Keratinocyte (primary cell): ENCODE results near the gene FNDC3B. TPM values are rescaled to one million over a fixed set of nuclear protein-coding genes. Genes with fewer than 3 reads are reported as not detected.

Experiments
- DNase-seq: peaks from one replicate; pipeline ENCODE4 v3.0.0-alpha.2; 2011; ENCODE audit warnings: low read depth, missing footprints, low spot score
- FAIRE-seq: peaks from 2 replicates; lab custom pipeline; 2011; peaks lifted over from hg19 to GRCh38; lab: Jason Lieb, UNC
- H2AFZ ChIP-seq: 2 replicates; pipeline ENCODE4 v1.6.0; 2012; ENCODE audit warnings: low read length, control low read depth, inconsistent platforms; ENCODE audit not compliant: control insufficient read depth
- H3K27ac ChIP-seq: 2 replicates; pipeline ENCODE4 v1.5.1; 2011; ENCODE audit warnings: low read length; ENCODE audit not compliant: control insufficient read depth, insufficient read depth
- H3K27me3 ChIP-seq: 3 replicates; pipeline ENCODE4 v1.6.0; 2011; ENCODE audit warnings: low read length; ENCODE audit not compliant: control insufficient read depth, insufficient read depth; ENCODE audit errors: extremely low read depth
- H3K36me3 ChIP-seq, 2 experiments: 2 replicates in 1 of 2; 3 replicates in 1 of 2; pipeline ENCODE4 v1.5.1; 2011; ENCODE audit warnings: low read length in 2 of 2, mild to moderate bottlenecking in 1 of 2; ENCODE audit not compliant: control insufficient read depth in 2 of 2, insufficient read depth in 2 of 2; ENCODE audit errors: extremely low read depth in 1 of 2
- H3K4me1 ChIP-seq: 3 replicates; pipeline ENCODE4 v1.5.1; 2011; ENCODE audit warnings: low read length; ENCODE audit not compliant: control insufficient read depth, insufficient read depth; ENCODE audit errors: extremely low read depth
- H3K4me2 ChIP-seq: 3 replicates; pipeline ENCODE4 v1.6.0; 2011; ENCODE audit warnings: low read depth, low read length; ENCODE audit not compliant: control insufficient read depth, insufficient read depth; ENCODE audit errors: extremely low read depth
- H3K4me3 ChIP-seq, 3 experiments: fragments of 200-600 bp in 1 of 3; sonication (generic) in 1 of 3; 2 replicates in 2 of 3; 3 replicates in 1 of 3; pipeline ENCODE4 v1.5.1; 2011 to 2016; ENCODE audit warnings: low read length in 3 of 3, mild to moderate bottlenecking in 3 of 3, control low read depth in 2 of 3, inconsistent platforms in 1 of 3, low read depth in 1 of 3, mixed read lengths in 1 of 3, mixed run types in 1 of 3, moderate library complexity in 1 of 3; ENCODE audit not compliant: control insufficient read depth in 2 of 3, insufficient read depth in 2 of 3; ENCODE audit errors: extremely low read depth in 1 of 3
- H3K79me2 ChIP-seq: 2 replicates; pipeline ENCODE4 v1.6.0; 2012; ENCODE audit warnings: low read length; ENCODE audit not compliant: control insufficient read depth, insufficient read depth
- H3K9ac ChIP-seq: 3 replicates; pipeline ENCODE4 v1.6.0; 2011; ENCODE audit warnings: low read length; ENCODE audit not compliant: control insufficient read depth, insufficient read depth; ENCODE audit errors: extremely low read depth
- H3K9me1 ChIP-seq: 3 replicates; pipeline ENCODE4 v1.6.0; 2011; ENCODE audit warnings: low read length; ENCODE audit not compliant: control insufficient read depth, insufficient read depth; ENCODE audit errors: extremely low read depth
- H3K9me3 ChIP-seq: 2 replicates; pipeline ENCODE4 v1.5.1; 2012; ENCODE audit warnings: low read depth, low read length; ENCODE audit not compliant: control insufficient read depth
- H4K20me1 ChIP-seq: 3 replicates; pipeline ENCODE4 v1.6.0; 2011; ENCODE audit warnings: low read length; ENCODE audit not compliant: control insufficient read depth, insufficient read depth; ENCODE audit errors: extremely low read depth
- EZH2 ChIP-seq: IDR thresholded peaks from one replicate; pipeline ENCODE4 v1.6.1; 2012; ENCODE audit warnings: inconsistent platforms, mild to moderate bottlenecking, low read length, moderate library complexity
- dilution Hi-C: fragments of 300-500 bp; cut with MboI; formaldehyde crosslinking; loops from one replicate; pipeline ENCODE4 v1.7.0; 2020; ENCODE audit warnings: low sequenced_read_pairs; ENCODE audit not compliant: extremely low pct_ligation_motif_present
- polyA plus RNA-seq, 5 experiments: library from polyadenylated mRNA; depleted of rRNA in 3 of 5; stranded (reverse) in 3 of 5; stranded (forward) in 1 of 5; unstranded in 1 of 5; fragments of >200 nt; gene quantifications; 1 replicate in 1 of 5; 2 replicates in 3 of 5; 3 replicates in 1 of 5; pipeline versions ENCODE4 v1.2.1 to v1.2.3, GENCODE V29; 2011 to 2012; ENCODE audit warnings: missing spikeins in 2 of 5, low read depth in 1 of 5, low replicate concordance in 1 of 5
- TF ChIP-seq, protein P1 (sequence below), 3 experiments: IDR thresholded peaks in 1 of 3; conservative IDR thresholded peaks in 1 of 3; optimal IDR thresholded peaks in 1 of 3; 2 replicates in 2 of 3; 3 replicates in 1 of 3; pipeline versions ENCODE3 to v1.5.1; 2011; ENCODE audit warnings: low read length in 3 of 3, mild to moderate bottlenecking in 3 of 3, moderate library complexity in 2 of 3, control low read depth in 1 of 3, inconsistent platforms in 1 of 3; ENCODE audit not compliant: insufficient read depth in 2 of 3; ENCODE audit errors: extremely low read depth in 1 of 3

Gene FNDC3B
- polyA plus RNA-seq, 1 donor (not counting 4 experiments of a cell fraction or from before 2014, with no cell fraction given) = 31.4 TPM

GRCh38 chr3:172371544-172371943 lies 332.2 kb downstream of the FNDC3B start:
- dilution Hi-C loops = no loop called here
- Histone ChIP-seq H4K20me1 (no peaks in the 10 kb centered on the region), H3K4me1 (no peaks in the 10 kb centered on the region), H2AFZ (no peak overlapping the region), H3K9me3 (no peaks in the 10 kb centered on the region), H3K4me3 (no peak overlapping the region), H3K79me2 (no peaks in the 10 kb centered on the region), H3K9ac (no peak overlapping the region), H3K9me1 (no peaks in the 10 kb centered on the region), H3K27ac (no peak overlapping the region), H3K36me3 (peaks cover 10 to 16% of the 10 kb centered on the region in 2 experiments), H3K4me2 (no peak overlapping the region), H3K27me3 (no peaks in the 10 kb centered on the region)
- no peak for DNase-seq
- no peak for TF ChIP-seq EZH2
- TF ChIP-seq, protein P1, sequence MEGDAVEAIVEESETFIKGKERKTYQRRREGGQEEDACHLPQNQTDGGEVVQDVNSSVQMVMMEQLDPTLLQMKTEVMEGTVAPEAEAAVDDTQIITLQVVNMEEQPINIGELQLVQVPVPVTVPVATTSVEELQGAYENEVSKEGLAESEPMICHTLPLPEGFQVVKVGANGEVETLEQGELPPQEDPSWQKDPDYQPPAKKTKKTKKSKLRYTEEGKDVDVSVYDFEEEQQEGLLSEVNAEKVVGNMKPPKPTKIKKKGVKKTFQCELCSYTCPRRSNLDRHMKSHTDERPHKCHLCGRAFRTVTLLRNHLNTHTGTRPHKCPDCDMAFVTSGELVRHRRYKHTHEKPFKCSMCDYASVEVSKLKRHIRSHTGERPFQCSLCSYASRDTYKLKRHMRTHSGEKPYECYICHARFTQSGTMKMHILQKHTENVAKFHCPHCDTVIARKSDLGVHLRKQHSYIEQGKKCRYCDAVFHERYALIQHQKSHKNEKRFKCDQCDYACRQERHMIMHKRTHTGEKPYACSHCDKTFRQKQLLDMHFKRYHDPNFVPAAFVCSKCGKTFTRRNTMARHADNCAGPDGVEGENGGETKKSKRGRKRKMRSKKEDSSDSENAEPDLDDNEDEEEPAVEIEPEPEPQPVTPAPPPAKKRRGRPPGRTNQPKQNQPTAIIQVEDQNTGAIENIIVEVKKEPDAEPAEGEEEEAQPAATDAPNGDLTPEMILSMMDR (optimal IDR thresholded peaks at IDR 0.05 in 1 of 3, IDR thresholded peaks at IDR 0.05 in 1 of 3, conservative IDR thresholded peaks at IDR 0.05 in 1 of 3; ENCODE audit: extremely low read depth in 1 of 3, insufficient read depth in 2 of 3, low read length in 3 of 3) = no peak
- FAIRE-seq = no peak

- no peak for FAIRE-seq
- peaks cover 12 to 13% of the 10 kb centered on the region in 2 experiments for H3K36me3 ChIP-seq
- H3K27me3 ChIP-seq = no peaks in the 10 kb centered on the region
- no peak overlapping the region for H3K27ac ChIP-seq
- no peak for DNase-seq
- no peaks in the 10 kb centered on the region for H4K20me1 ChIP-seq
- H3K79me2 ChIP-seq = no peaks in the 10 kb centered on the region
- dilution Hi-C loops = no loop called here
- no peaks in the 10 kb centered on the region for H3K9me3 ChIP-seq
- H3K4me2 ChIP-seq = no peak overlapping the region
- H2AFZ ChIP-seq = no peak overlapping the region
- H3K4me1 ChIP-seq = no peaks in the 10 kb centered on the region
- H3K9me1 ChIP-seq = no peaks in the 10 kb centered on the region
- TF ChIP-seq, protein P1 (optimal IDR thresholded peaks at IDR 0.05 in 1 of 3, IDR thresholded peaks at IDR 0.05 in 1 of 3, conservative IDR thresholded peaks at IDR 0.05 in 1 of 3; ENCODE audit: extremely low read depth in 1 of 3, insufficient read depth in 2 of 3, low read length in 3 of 3) = no peak
- no peak for TF ChIP-seq EZH2
- H3K9ac ChIP-seq = no peak overlapping the region
- no peak overlapping the region for H3K4me3 ChIP-seq
Measured at GRCh38 chr3:172372895-172373294, 333.5 kb downstream of the FNDC3B start.
